ENCODE data around the gene EFTUD2.

EFTUD2 gene

GRCh38 chr17:44804302-44805089 is 94.7 kb downstream of the EFTUD2 start:
- DNase-seq, result no peak

GRCh38 chr17:44801880-44802279 is 97.4 kb downstream of the EFTUD2 start:
- no peak for DNase-seq

Measured in NCI-H1092 (cell line).